Esophagus muscularis mucosa (tissue), 4 donors: ENCODE results near the gene ADGRA1.

Experiments
- EP300 ChIP-seq: sonication (generic); formaldehyde crosslinking; IDR thresholded peaks from one replicate; pipeline ENCODE4 v1.6.1; 2017; ENCODE audit warnings: antibody characterized with exemption
- POLR2A ChIP-seq: fragments of 450-650 bp; IDR thresholded peaks from one replicate; pipeline ENCODE4 v1.6.1; 2017; ENCODE audit warnings: antibody characterized with exemption, moderate library complexity, mild to moderate bottlenecking, low read depth
- POLR2AphosphoS5 ChIP-seq, 2 donors: sonication (generic); formaldehyde crosslinking; IDR thresholded peaks; one replicate each; pipeline ENCODE4 v1.6.1; 2017; ENCODE audit warnings: antibody characterized with exemption in 2 of 2
- TF ChIP-seq, protein P1 (sequence below), 3 experiments: fragments of 200-600 bp in 2 of 3; fragments of 450-650 bp in 1 of 3; sonication (generic) in 2 of 3; IDR thresholded peaks; one replicate each; pipeline ENCODE4 v1.5.1; 2017 to 2019; ENCODE audit warnings: antibody characterized with exemption in 3 of 3, mild to moderate bottlenecking in 2 of 3, moderate library complexity in 1 of 3

DNA sequence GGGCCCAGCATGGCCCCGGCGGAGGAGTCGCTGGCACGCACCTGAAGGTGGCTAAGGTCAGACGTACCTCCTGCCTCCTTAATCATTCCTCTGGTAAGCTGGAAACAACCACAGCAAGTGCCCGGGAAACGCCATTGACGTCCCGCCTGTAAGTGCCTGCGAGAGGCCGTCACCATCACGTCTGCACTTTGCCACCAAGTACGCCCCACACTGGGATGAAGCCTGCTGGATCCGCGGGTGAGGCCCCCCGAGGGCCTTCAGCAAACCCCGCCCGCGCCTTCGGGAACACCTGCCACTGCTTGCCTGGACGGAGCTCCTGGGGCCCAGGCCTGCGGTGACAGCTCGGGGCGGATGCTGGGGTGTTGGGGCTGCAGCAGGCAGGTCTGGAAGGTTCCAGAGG lies 12.5 kb downstream of the ADGRA1 start:
- TF ChIP-seq POLR2A (no peak), POLR2AphosphoS5 (IDR thresholded peaks at IDR 0.05) (no peak), EP300 (no peak)
- TF ChIP-seq, protein P1, sequence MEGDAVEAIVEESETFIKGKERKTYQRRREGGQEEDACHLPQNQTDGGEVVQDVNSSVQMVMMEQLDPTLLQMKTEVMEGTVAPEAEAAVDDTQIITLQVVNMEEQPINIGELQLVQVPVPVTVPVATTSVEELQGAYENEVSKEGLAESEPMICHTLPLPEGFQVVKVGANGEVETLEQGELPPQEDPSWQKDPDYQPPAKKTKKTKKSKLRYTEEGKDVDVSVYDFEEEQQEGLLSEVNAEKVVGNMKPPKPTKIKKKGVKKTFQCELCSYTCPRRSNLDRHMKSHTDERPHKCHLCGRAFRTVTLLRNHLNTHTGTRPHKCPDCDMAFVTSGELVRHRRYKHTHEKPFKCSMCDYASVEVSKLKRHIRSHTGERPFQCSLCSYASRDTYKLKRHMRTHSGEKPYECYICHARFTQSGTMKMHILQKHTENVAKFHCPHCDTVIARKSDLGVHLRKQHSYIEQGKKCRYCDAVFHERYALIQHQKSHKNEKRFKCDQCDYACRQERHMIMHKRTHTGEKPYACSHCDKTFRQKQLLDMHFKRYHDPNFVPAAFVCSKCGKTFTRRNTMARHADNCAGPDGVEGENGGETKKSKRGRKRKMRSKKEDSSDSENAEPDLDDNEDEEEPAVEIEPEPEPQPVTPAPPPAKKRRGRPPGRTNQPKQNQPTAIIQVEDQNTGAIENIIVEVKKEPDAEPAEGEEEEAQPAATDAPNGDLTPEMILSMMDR (IDR thresholded peaks at IDR 0.05): no peak
